CD4-positive, alpha-beta T cell treated with Interleukin-6 for 4 hours (primary cell): ENCODE data around the gene GEMIN8.

Experiments
- DNase-seq: peaks from one replicate; pipeline ENCODE4 v3.0.0-alpha.2; 2020; ENCODE audit warnings: mixed read lengths

Gene GEMIN8

GRCh38 chrX:14015294-14015693 lies 14.4 kb downstream of the GEMIN8 start:
- DNase-seq = no peak

GRCh38 chrX:14014526-14014925 lies 15.2 kb downstream of the GEMIN8 start:
- no peak for DNase-seq

GRCh38 chrX:14013054-14013453 lies 16.6 kb downstream of the GEMIN8 start:
- DNase-seq = no peak

GRCh38 chrX:14010566-14010965 lies 19.1 kb downstream of the GEMIN8 start:
- DNase-seq = no peak

- DNase-seq = no peak
Observed at GRCh38 chrX:14006540-14006939, 23.2 kb downstream of the GEMIN8 start.

GRCh38 chrX:14003876-14004425 lies 25.7 kb downstream of the GEMIN8 start:
- DNase-seq = no peak

- no peak for DNase-seq
Observed at GRCh38 chrX:14003028-14003427, 26.7 kb downstream of the GEMIN8 start.

GRCh38 chrX:13996650-13997049 lies 33.0 kb downstream of the GEMIN8 start:
- DNase-seq = no peak

- no peak for DNase-seq
Observed at GRCh38 chrX:13994536-13995080, 35.1 kb downstream of the GEMIN8 start.

GRCh38 chrX:13994104-13994503 lies 35.6 kb downstream of the GEMIN8 start:
- no peak for DNase-seq

GRCh38 chrX:13990126-13990800 lies 39.4 kb downstream of the GEMIN8 start:
- no peak for DNase-seq

GRCh38 chrX:13985697-13986435 lies 43.8 kb downstream of the GEMIN8 start:
- DNase-seq = no peak

GRCh38 chrX:13983734-13984133 lies 46.0 kb downstream of the GEMIN8 start:
- DNase-seq = no peak

GRCh38 chrX:13968198-13968597 lies 61.5 kb downstream of the GEMIN8 start:
- no peak for DNase-seq

- DNase-seq = no peak
Observed at GRCh38 chrX:13967636-13968035, 62.1 kb downstream of the GEMIN8 start.

- no peak for DNase-seq
Observed at GRCh38 chrX:13966793-13967125, 62.9 kb downstream of the GEMIN8 start.

GRCh38 chrX:13966071-13966792 lies 63.5 kb downstream of the GEMIN8 start:
- DNase-seq = no peak

GRCh38 chrX:13965531-13965930 lies 64.2 kb downstream of the GEMIN8 start:
- no peak for DNase-seq

- DNase-seq = no peak
Observed at GRCh38 chrX:13956998-13957397, 72.7 kb downstream of the GEMIN8 start.
